Activated B cell treated with CpG ODN at 0.5 μM for 24 hours (primary cell): ENCODE measurements around the gene HES7. TPM values are rescaled to one million over a fixed set of nuclear protein-coding genes. Genes with fewer than 3 reads are reported as not detected.
"Not testable (repeated sequence)": the region's sequence is repeated elsewhere in the genome, so short reads cannot be mapped to it uniquely, and the experiment has no call there.

Experiments
- ATAC-seq: fragments of 200-7000 bp; cut with Tn5 transposase; one replicate; pipeline ENCODE4 v1.10.0; 2021; ENCODE audit warnings: low read depth, mild to moderate bottlenecking, moderate library complexity
- CTCF ChIA-PET: fragments of 350-600 bp; sonication (Branson Sonifier 250); formaldehyde crosslinking; loops from one replicate; lab custom pipeline; 2021; ENCODE audit warnings: antibody characterized with exemption; lab: Charles Lee
- POLR2A ChIA-PET: fragments of 350-600 bp; sonication (Branson Sonifier 250); formaldehyde crosslinking; loops from one replicate; lab custom pipeline; 2021; ENCODE audit warnings: antibody characterized with exemption; lab: Charles Lee
- DNase-seq: peaks from one replicate; pipeline ENCODE4 v3.0.0; 2022
- H3K27ac Mint-ChIP-seq: one replicate; pipeline ENCODE4 v1.8.0; 2020; ENCODE audit warnings: mixed read lengths
- H3K27me3 Mint-ChIP-seq: one replicate; pipeline ENCODE4 v1.8.0; 2021; ENCODE audit warnings: mixed read lengths
- H3K36me3 Mint-ChIP-seq: one replicate; pipeline ENCODE4 v1.8.0; 2021; ENCODE audit warnings: low read depth, mixed read lengths
- H3K4me1 Mint-ChIP-seq: one replicate; pipeline ENCODE4 v1.8.0; 2021; ENCODE audit warnings: mixed read lengths
- H3K4me3 Mint-ChIP-seq: one replicate; pipeline ENCODE4 v1.8.0; 2020; ENCODE audit warnings: mild to moderate bottlenecking, mixed read lengths
- H3K9me3 Mint-ChIP-seq: one replicate; pipeline ENCODE4 v1.8.0; 2020; ENCODE audit warnings: mixed read lengths
- CTCF ChIP-seq: fragments of 200-600 bp; IDR thresholded peaks from one replicate; pipeline ENCODE4 v1.8.0; 2022; ENCODE audit warnings: antibody characterized with exemption, mild to moderate bottlenecking
- intact Hi-C: fragments of 100-400 bp; cut with micrococcal nuclease; formaldehyde crosslinking; loops from one replicate; pipeline ENCODE4 v1.15.1; 2024
- total RNA-seq: library from RNA; stranded (reverse); gene quantifications from 2 replicates; pipeline ENCODE4 v1.2.3, GENCODE V29; 2022

Gene HES7
- total RNA-seq, 1 donor from 2014 or later, result 0.49 TPM

- ChIA-PET CTCF (interaction anchor here (1.1 to 8.7 kb wide), 7 partner anchors 12 to 219 kb away, joined by 3 to 112 read pairs (median 17); no protein-coding TSS in a partner anchor), POLR2A (interaction anchor here (1.2 to 2.4 kb wide), 5 partner anchors 10 to 93 kb away, joined by 3 to 20 read pairs (median 12); partner anchors contain the start of gene ALOXE3)
- no peak for DNase-seq
- Mint-ChIP-seq H3K27me3 (peaks cover 6% of the 10 kb centered on the region), H3K36me3 (no peaks in the 10 kb centered on the region), H3K4me3 (peak overlapping the region; percentile 89), H3K9me3 (no peaks in the 10 kb centered on the region), H3K4me1 (peaks cover 14% of the 10 kb centered on the region), H3K27ac (peak overlapping the region; percentile 83)
- ATAC-seq, result no peak
- no peak for TF ChIP-seq CTCF
- intact Hi-C loops, result loop anchor here (1.0 kb wide), 2 partner anchors 11 to 30 kb away; no protein-coding TSS in a partner anchor
Measured at GRCh38 chr17:8080208-8080798, 43.6 kb downstream of the HES7 start.

GRCh38 chr17:8079291-8080207, 44.4 kb downstream of the HES7 start:
- peak; percentile 82 for DNase-seq
- peaks cover 13% of the 10 kb centered on the region for H3K27me3 Mint-ChIP-seq
- H3K36me3 Mint-ChIP-seq, result no peaks in the 10 kb centered on the region
- intact Hi-C loops, result loop anchor here (1.0 to 5.0 kb wide), 6 partner anchors 12 to 303 kb away; partner anchors contain the start of gene RPL26
- H3K4me3 Mint-ChIP-seq, result peak overlapping the region; percentile 89
- H3K9me3 Mint-ChIP-seq, result no peaks in the 10 kb centered on the region
- H3K4me1 Mint-ChIP-seq, result peaks cover 17% of the 10 kb centered on the region
- ATAC-seq, result peak; percentile 85
- ChIA-PET POLR2A (interaction anchor here (0.5 to 2.4 kb wide), 14 partner anchors 11 to 216 kb away, joined by 3 to 20 read pairs (median 4); partner anchors contain the start of genes ALOXE3, CTC1 and SLC25A35), CTCF (interaction anchor here (0.6 to 8.7 kb wide), 17 partner anchors 9 to 217 kb away, joined by 3 to 112 read pairs (median 5); partner anchors contain the start of genes ALOX12B, ALOXE3, SLC25A35 and VAMP2)
- TF ChIP-seq CTCF, result no peak
- peak overlapping the region; percentile 83 for H3K27ac Mint-ChIP-seq

GRCh38 chr17:8077939-8078338, 46.0 kb downstream of the HES7 start:
- H3K4me3 Mint-ChIP-seq, DNase-seq, H3K36me3 Mint-ChIP-seq, H3K27ac Mint-ChIP-seq, ATAC-seq, H3K9me3 Mint-ChIP-seq: not testable (repeated sequence)
- intact Hi-C loops, result loop anchor here (2.0 to 5.0 kb wide), 2 partner anchors 17 to 304 kb away; partner anchors contain the start of gene RPL26
- H3K4me1 Mint-ChIP-seq, result peaks cover 33% of the 10 kb centered on the region
- ChIA-PET POLR2A (interaction anchor here (0.6 to 2.4 kb wide), 2 partner anchors 95 to 191 kb away, joined by 4 to 20 read pairs; no protein-coding TSS in a partner anchor), CTCF (interaction anchor here (2.0 to 8.7 kb wide), 4 partner anchors 14 to 41 kb away, joined by 17 to 112 read pairs (median 34); partner anchors contain the start of gene ALOXE3)
- H3K27me3 Mint-ChIP-seq, result peaks cover 25% of the 10 kb centered on the region

GRCh38 chr17:8076502-8077266, 47.2 kb downstream of the HES7 start:
- Mint-ChIP-seq H3K4me1 (peaks cover 40% of the 10 kb centered on the region), H3K27ac (no peak overlapping the region), H3K27me3 (peaks cover 33% of the 10 kb centered on the region), H3K9me3 (no peaks in the 10 kb centered on the region), H3K4me3 (no peak overlapping the region), H3K36me3 (no peaks in the 10 kb centered on the region)
- intact Hi-C loops, result loop anchor here (5.0 kb wide), 1 partner anchor 306 kb away; the partner anchor contains the start of gene RPL26
- CTCF ChIA-PET, result interaction anchor here (1.1 to 8.7 kb wide), 6 partner anchors 14 to 80 kb away, joined by 3 to 112 read pairs (median 6); no protein-coding TSS in a partner anchor
- DNase-seq (no peak), ATAC-seq (no peak)
- TF ChIP-seq CTCF, result no peak
- POLR2A ChIA-PET, result interaction anchor here (0.6 to 0.8 kb wide), 2 partner anchors 612 to 887 kb away, joined by 4 to 6 read pairs; no protein-coding TSS in a partner anchor
